HCT116 (cell line): ENCODE measurements around the gene XYLT1. TPM values are rescaled to one million over a fixed set of nuclear protein-coding genes. Genes with fewer than 3 reads are reported as not detected.

Source experiments
- ATAC-seq: fragments of 200-7000 bp; cut with Tn5 transposase; 2 replicates; pipeline ENCODE4 v1.9.1; 2020; ENCODE audit warnings: mild to moderate bottlenecking, moderate library complexity
- BruUV-seq: library from RNA; stranded (reverse); fragments of 400-500 nt; replicated peaks from 2 replicates; lab custom pipeline; 2021; lab: Mats Ljungman, UMichigan
- CTCF ChIA-PET: fragments of 300-600 bp; sonication (Branson Sonifier 250); formaldehyde crosslinking; loops from one replicate; lab custom pipeline; 2021; ENCODE audit warnings: antibody characterized with exemption; lab: Charles Lee
- POLR2A ChIA-PET: fragments of 300-600, 350-600 bp; sonication (Branson Sonifier 250); formaldehyde crosslinking; loops from one replicate; lab custom pipeline; 2021; ENCODE audit warnings: antibody characterized with exemption; lab: Charles Lee
- RAD21 ChIA-PET, 2 experiments: fragments of 300-600 bp; sonication (Branson Sonifier 250); formaldehyde crosslinking; loops; one replicate each; lab custom pipeline; 2023; ENCODE audit warnings: low total read pairs in 2 of 2; ENCODE audit not compliant: uncharacterized antibody in 2 of 2, unreplicated experiment in 2 of 2, low non-redundant PET in 1 of 2; lab: Charles Lee
- DNase-seq: peaks from one replicate; pipeline ENCODE4 v3.0.0-alpha.2; 2010; ENCODE audit warnings: low read depth, low spot score
- H2AFZ ChIP-seq: fragments of 200-600 bp; shearing (Covaris generic), sonication (generic); 2 replicates; pipeline ENCODE4 v1.6.1; 2017; ENCODE audit warnings: low read depth, mixed run types, mixed read lengths, antibody characterized with exemption, low read length; ENCODE audit not compliant: poor library complexity, severe bottlenecking
- H3K27ac ChIP-seq: 2 replicates; pipeline ENCODE4 v1.5.1; 2012; ENCODE audit warnings: low read depth, low read length
- H3K27me3 ChIP-seq: fragments of 200-600 bp; sonication (generic); 2 replicates; pipeline ENCODE4 v1.6.1; 2016; ENCODE audit warnings: mixed run types, low read length, mixed read lengths; ENCODE audit not compliant: insufficient read depth
- H3K36me3 ChIP-seq, 2 experiments: fragments of 200-500 bp in 1 of 2; fragments of 200-600 bp in 1 of 2; sonication (Bioruptor generic) in 1 of 2; sonication (generic) in 1 of 2; 2 replicates each; pipeline versions ENCODE4 v1.5.1 to v1.6.1; 2014 to 2016; ENCODE audit warnings: low read length in 2 of 2, inconsistent platforms in 1 of 2, mixed read lengths in 1 of 2, mixed run types in 1 of 2; ENCODE audit not compliant: insufficient read depth in 2 of 2, control insufficient read depth in 1 of 2
- H3K4me1 ChIP-seq, 2 experiments: fragments of 200-600 bp in 1 of 2; sonication (generic) in 1 of 2; 2 replicates each; pipeline versions ENCODE4 v1.5.1 to v1.6.1; 2012 to 2017; ENCODE audit warnings: low read length in 2 of 2, inconsistent platforms in 1 of 2, mild to moderate bottlenecking in 1 of 2, mixed read lengths in 1 of 2, mixed run types in 1 of 2, moderate library complexity in 1 of 2; ENCODE audit not compliant: insufficient read depth in 2 of 2, control insufficient read depth in 1 of 2
- H3K4me2 ChIP-seq: fragments of 200-600 bp; sonication (generic); 2 replicates; pipeline ENCODE4 v1.6.1; 2017; ENCODE audit warnings: mixed run types, low read length, mixed read lengths
- H3K4me3 ChIP-seq, 2 experiments: fragments of 200-600 bp in 1 of 2; sonication (generic) in 1 of 2; replicated peaks in 1 of 2; 2 replicates each; pipeline ENCODE4 v1.5.1; 2011 to 2016; ENCODE audit warnings: low read length in 2 of 2, control low read depth in 1 of 2, low read depth in 1 of 2, mild to moderate bottlenecking in 1 of 2, mixed read lengths in 1 of 2, mixed run types in 1 of 2
- H3K79me2 ChIP-seq: fragments of 200-600 bp; sonication (generic); 2 replicates; pipeline ENCODE4 v1.6.1; 2017; ENCODE audit warnings: mild to moderate bottlenecking, mixed run types, low read length, moderate library complexity, mixed read lengths; ENCODE audit not compliant: insufficient read depth
- H3K9ac ChIP-seq: fragments of 200-600 bp; sonication (generic); 2 replicates; pipeline ENCODE4 v1.6.1; 2016; ENCODE audit warnings: low read length, mixed read lengths
- H3K9me2 ChIP-seq: fragments of 200-600 bp; sonication (generic), shearing (Covaris generic); 2 replicates; pipeline ENCODE4 v1.6.1; 2017; ENCODE audit warnings: mixed run types, mild to moderate bottlenecking, moderate library complexity; ENCODE audit not compliant: insufficient read depth
- H3K9me3 ChIP-seq, 2 experiments: fragments of 200-500 bp in 1 of 2; fragments of 200-600 bp in 1 of 2; sonication (Bioruptor generic) in 1 of 2; sonication (generic) in 1 of 2; 2 replicates each; pipeline ENCODE4 v1.6.1; 2014 to 2017; ENCODE audit warnings: low read length in 2 of 2, mixed read lengths in 2 of 2, inconsistent platforms in 1 of 2, low read depth in 1 of 2, mild to moderate bottlenecking in 1 of 2, mixed run types in 1 of 2, moderate library complexity in 1 of 2; ENCODE audit not compliant: control insufficient read depth in 1 of 2, insufficient read depth in 1 of 2
- H4K20me1 ChIP-seq: fragments of 200-600 bp; sonication (generic), shearing (Covaris generic); 2 replicates; pipeline ENCODE4 v1.6.1; 2017; ENCODE audit warnings: mixed run types, mild to moderate bottlenecking, moderate library complexity; ENCODE audit not compliant: insufficient read depth
- CBX3 ChIP-seq: IDR thresholded peaks from 2 replicates; pipeline ENCODE4 v1.6.1; 2012; ENCODE audit warnings: low read depth
- CEBPB ChIP-seq: IDR thresholded peaks from 2 replicates; pipeline ENCODE4 v1.6.1; 2012; ENCODE audit warnings: low read depth
- ELF1 ChIP-seq: IDR thresholded peaks from 2 replicates; pipeline ENCODE4 v1.6.1; 2012; ENCODE audit warnings: low read depth, borderline replicate concordance
- EZH2 ChIP-seq: fragments of 200-600 bp; sonication (generic); IDR thresholded peaks from 2 replicates; pipeline ENCODE4 v1.6.1; 2017; ENCODE audit warnings: antibody characterized with exemption, mixed run types
- JUND ChIP-seq: IDR thresholded peaks from 2 replicates; pipeline ENCODE4 v1.6.1; 2012
- POLR2AphosphoS5 ChIP-seq: IDR thresholded peaks from 2 replicates; pipeline ENCODE4 v1.6.1; 2011; ENCODE audit warnings: mild to moderate bottlenecking, low read depth, low read length, moderate library complexity
- REST ChIP-seq: IDR thresholded peaks from 2 replicates; pipeline ENCODE4 v1.6.1; 2012; ENCODE audit warnings: low read depth
- SIN3A ChIP-seq: IDR thresholded peaks from 2 replicates; pipeline ENCODE4 v1.6.1; 2012; ENCODE audit warnings: low read depth
- SP1 ChIP-seq: IDR thresholded peaks from 2 replicates; pipeline ENCODE4 v1.6.1; 2012; ENCODE audit warnings: low read depth
- SRF ChIP-seq: IDR thresholded peaks from 2 replicates; pipeline ENCODE4 v1.6.1; 2012; ENCODE audit warnings: low read depth
- TCF7L2 ChIP-seq: IDR thresholded peaks from 2 replicates; pipeline ENCODE4 v1.7.0; 2011; ENCODE audit warnings: borderline replicate concordance, inconsistent platforms; ENCODE audit not compliant: insufficient read depth, insufficient read length; ENCODE audit errors: extremely low read depth
- ZFX ChIP-seq: fragments of 450-650 bp; IDR thresholded peaks from 2 replicates; pipeline ENCODE4 v1.6.1; 2017
- ZNF274 ChIP-seq: fragments of 200-500 bp; sonication (Bioruptor generic); IDR thresholded peaks from 2 replicates; pipeline ENCODE4 v1.6.1; 2014; ENCODE audit warnings: mild to moderate bottlenecking, low read depth, low read length, inconsistent platforms
- intact Hi-C: fragments of 100-400 bp; cut with micrococcal nuclease; formaldehyde crosslinking; loops from 2 replicates; pipeline ENCODE4 v1.10.0; 2022
- total RNA-seq: library from RNA; stranded (reverse); gene quantifications from one replicate; pipeline ENCODE4 v1.2.1, GENCODE V29; 2021; ENCODE audit not compliant: unreplicated experiment
- TF ChIP-seq, protein P1 (sequence below): IDR thresholded peaks from 2 replicates; pipeline ENCODE4 v1.6.1; 2012
- TF ChIP-seq, protein P2 (sequence below), 3 experiments: fragments of 200-600 bp in 1 of 3; sonication (generic) in 1 of 3; IDR thresholded peaks in 2 of 3; conservative IDR thresholded peaks in 1 of 3; 2 replicates each; pipeline ENCODE4 v1.5.1; 2012 to 2017; ENCODE audit warnings: low read depth in 2 of 3, low read length in 2 of 3, antibody characterized with exemption in 1 of 3, borderline replicate concordance in 1 of 3, control low read depth in 1 of 3, mild to moderate bottlenecking in 1 of 3, mixed read lengths in 1 of 3, mixed run types in 1 of 3, moderate library complexity in 1 of 3; ENCODE audit not compliant: insufficient read depth in 1 of 3

Gene XYLT1
- total RNA-seq, 1 experiment from 2014 or later = 4.5 TPM

GRCh38 chr16:17170435-17170834 is 300.3 kb downstream of the XYLT1 start (continued):
- TF ChIP-seq ZNF274 (no peak), SP1 (no peak), JUND (no peak), ELF1 (no peak), SRF (no peak)
- TF ChIP-seq, all 23 proteins: peak for 0

GRCh38 chr16:17168181-17168580 is 302.6 kb downstream of the XYLT1 start:
- H3K9me2 ChIP-seq = no peaks in the 10 kb centered on the region
- peaks cover 41% of the 10 kb centered on the region for H3K27me3 ChIP-seq
- no peaks in the 10 kb centered on the region for H3K79me2 ChIP-seq
- no peaks in the 10 kb centered on the region for H3K36me3 ChIP-seq
- H3K4me3 ChIP-seq = no peak overlapping the region
- DNase-seq (no peak), ATAC-seq (no peak)
- H2AFZ ChIP-seq = no peak overlapping the region
- CTCF ChIA-PET = no interaction called here
- no peak overlapping the region for H3K9ac ChIP-seq
- BruUV-seq = no TSS peak
- POLR2A ChIA-PET = no interaction called here
- RAD21 ChIA-PET = no interaction called here
- TF ChIP-seq EZH2 (no peak), TCF7L2 (no peak), REST (no peak), POLR2AphosphoS5 (no peak), CEBPB (no peak), ELF1 (no peak), SIN3A (no peak), ZFX (no peak), CBX3 (no peak), ZNF274 (no peak)
- TF ChIP-seq, protein P1, sequence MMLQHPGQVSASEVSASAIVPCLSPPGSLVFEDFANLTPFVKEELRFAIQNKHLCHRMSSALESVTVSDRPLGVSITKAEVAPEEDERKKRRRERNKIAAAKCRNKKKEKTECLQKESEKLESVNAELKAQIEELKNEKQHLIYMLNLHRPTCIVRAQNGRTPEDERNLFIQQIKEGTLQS = no peak
- TF ChIP-seq, protein P2, sequence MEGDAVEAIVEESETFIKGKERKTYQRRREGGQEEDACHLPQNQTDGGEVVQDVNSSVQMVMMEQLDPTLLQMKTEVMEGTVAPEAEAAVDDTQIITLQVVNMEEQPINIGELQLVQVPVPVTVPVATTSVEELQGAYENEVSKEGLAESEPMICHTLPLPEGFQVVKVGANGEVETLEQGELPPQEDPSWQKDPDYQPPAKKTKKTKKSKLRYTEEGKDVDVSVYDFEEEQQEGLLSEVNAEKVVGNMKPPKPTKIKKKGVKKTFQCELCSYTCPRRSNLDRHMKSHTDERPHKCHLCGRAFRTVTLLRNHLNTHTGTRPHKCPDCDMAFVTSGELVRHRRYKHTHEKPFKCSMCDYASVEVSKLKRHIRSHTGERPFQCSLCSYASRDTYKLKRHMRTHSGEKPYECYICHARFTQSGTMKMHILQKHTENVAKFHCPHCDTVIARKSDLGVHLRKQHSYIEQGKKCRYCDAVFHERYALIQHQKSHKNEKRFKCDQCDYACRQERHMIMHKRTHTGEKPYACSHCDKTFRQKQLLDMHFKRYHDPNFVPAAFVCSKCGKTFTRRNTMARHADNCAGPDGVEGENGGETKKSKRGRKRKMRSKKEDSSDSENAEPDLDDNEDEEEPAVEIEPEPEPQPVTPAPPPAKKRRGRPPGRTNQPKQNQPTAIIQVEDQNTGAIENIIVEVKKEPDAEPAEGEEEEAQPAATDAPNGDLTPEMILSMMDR (IDR thresholded peaks at IDR 0.05 in 2 of 3, conservative IDR thresholded peaks at IDR 0.05 in 1 of 3; ENCODE audit: borderline replicate concordance in 1 of 3, insufficient read depth in 1 of 3, low read depth in 2 of 3, low read length in 2 of 3) = no peak
- intact Hi-C loops = no loop called here
- no peaks in the 10 kb centered on the region for H3K9me3 ChIP-seq
- no peak overlapping the region for H3K4me2 ChIP-seq
- H3K4me1 ChIP-seq = no peaks in the 10 kb centered on the region
- H4K20me1 ChIP-seq = no peaks in the 10 kb centered on the region
- H3K27ac ChIP-seq = no peak overlapping the region
